Measurements from ENCODE around the gene STARD13. TPM values are rescaled to one million over a fixed set of nuclear protein-coding genes. Genes with fewer than 3 reads are reported as not detected.

Gene STARD13
- total RNA-seq, 1 donor from 2014 or later = 37.6 TPM

GRCh38 chr13:33172400-33172799 is 113.2 kb downstream of the STARD13 start:
- H3K4me3 Mint-ChIP-seq (ENCODE audit: unreplicated experiment) = peak overlapping the region; percentile 2
- no peaks in the 10 kb centered on the region for H3K36me3 Mint-ChIP-seq (ENCODE audit: low read depth)
- no peaks in the 10 kb centered on the region for H3K27me3 Mint-ChIP-seq (ENCODE audit: low read depth)
- no peak for DNase-seq (ENCODE audit: low spot score)
- H3K4me1 Mint-ChIP-seq (ENCODE audit: low read depth) = peaks cover 96% of the 10 kb centered on the region
- peak overlapping the region; percentile 97 for H3K27ac Mint-ChIP-seq (ENCODE audit: unreplicated experiment)
- H3K9me3 Mint-ChIP-seq (ENCODE audit: low read depth) = no peaks in the 10 kb centered on the region
- no peak for TF ChIP-seq CTCF (IDR thresholded peaks at IDR 0.05)

DNA sequence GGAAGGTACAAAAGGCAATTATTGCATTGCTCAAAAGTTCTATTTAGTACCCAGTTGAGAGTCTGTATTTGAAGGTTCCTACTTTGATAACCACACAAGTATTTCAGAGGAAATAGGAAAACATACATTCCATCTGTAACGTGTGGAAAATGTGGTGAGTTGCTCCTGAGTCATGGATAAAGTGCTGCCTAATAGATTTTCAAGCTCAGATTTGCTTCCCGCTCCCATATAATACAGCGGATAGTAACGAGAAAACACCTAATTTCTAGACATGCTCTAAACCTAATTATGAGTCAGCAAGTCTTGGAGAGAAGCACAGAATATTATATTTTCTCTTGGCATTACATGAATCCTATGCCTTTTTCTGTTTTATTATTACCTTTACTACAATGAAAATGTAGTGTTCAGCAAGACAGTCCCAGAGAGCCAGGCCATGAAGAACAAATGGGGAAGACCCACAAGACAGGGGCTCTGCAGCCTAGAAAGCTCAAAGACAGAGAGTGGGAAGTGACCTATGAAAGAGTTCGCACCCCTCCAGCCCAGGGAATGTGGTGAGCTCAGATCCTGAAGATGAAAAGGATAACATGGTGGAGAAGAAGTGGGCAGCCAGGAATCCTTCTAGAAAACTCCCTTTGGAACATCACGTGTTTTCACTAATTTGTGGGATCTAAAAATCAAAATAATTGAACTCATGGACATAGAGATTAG is 116.1 kb downstream of the STARD13 start:
- Mint-ChIP-seq H3K27ac (ENCODE audit: unreplicated experiment) (peak overlapping the region; percentile 98), H3K4me1 (ENCODE audit: low read depth) (peaks cover 80% of the 10 kb centered on the region), H3K4me3 (ENCODE audit: unreplicated experiment) (no peak overlapping the region), H3K9me3 (ENCODE audit: low read depth) (no peaks in the 10 kb centered on the region), H3K36me3 (ENCODE audit: low read depth) (peaks cover 15% of the 10 kb centered on the region), H3K27me3 (ENCODE audit: low read depth) (no peaks in the 10 kb centered on the region)
- no peak for DNase-seq (ENCODE audit: low spot score)
- no peak for TF ChIP-seq CTCF (IDR thresholded peaks at IDR 0.05)

DNA sequence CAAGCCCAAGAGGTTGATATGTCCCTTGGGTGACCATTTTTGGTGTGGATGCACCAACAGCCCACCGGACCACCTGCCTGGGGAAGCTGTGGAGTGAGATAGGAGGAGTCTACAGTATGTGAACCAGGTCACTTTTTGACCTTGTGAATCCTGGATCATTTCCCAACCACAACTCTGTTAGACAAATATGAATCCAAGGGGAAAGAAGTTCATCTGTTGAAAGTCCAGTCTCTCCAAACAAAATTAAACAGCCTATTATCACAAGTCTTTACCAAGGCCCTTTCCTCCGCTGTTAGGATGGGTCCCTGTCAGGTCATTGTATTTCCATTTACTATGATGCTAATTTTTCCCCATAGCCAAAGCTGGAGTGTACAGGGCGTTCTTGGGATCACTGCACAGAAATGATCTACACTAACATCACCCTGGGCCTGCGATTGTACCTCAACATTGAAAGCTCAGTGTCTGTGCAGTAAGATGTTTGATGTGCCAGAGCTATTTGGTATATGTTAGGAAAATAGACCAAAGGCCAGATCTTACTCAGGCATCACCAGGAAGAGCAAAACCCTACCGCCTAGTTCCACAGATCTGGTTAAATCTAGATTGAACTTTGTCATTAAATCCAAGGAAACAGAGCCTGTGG is 117.1 kb downstream of the STARD13 start:
- peaks cover 72% of the 10 kb centered on the region for H3K4me1 Mint-ChIP-seq (ENCODE audit: low read depth)
- no peaks in the 10 kb centered on the region for H3K27me3 Mint-ChIP-seq (ENCODE audit: low read depth)
- TF ChIP-seq CTCF (IDR thresholded peaks at IDR 0.05) = no peak
- no peak overlapping the region for H3K4me3 Mint-ChIP-seq (ENCODE audit: unreplicated experiment)
- DNase-seq (ENCODE audit: low spot score) = no peak
- H3K9me3 Mint-ChIP-seq (ENCODE audit: low read depth) = no peaks in the 10 kb centered on the region
- peaks cover 21% of the 10 kb centered on the region for H3K36me3 Mint-ChIP-seq (ENCODE audit: low read depth)
- peak overlapping the region; percentile 98 for H3K27ac Mint-ChIP-seq (ENCODE audit: unreplicated experiment)

GRCh38 chr13:33167491-33167890 is 118.1 kb downstream of the STARD13 start:
- H3K9me3 Mint-ChIP-seq (ENCODE audit: low read depth) = peaks cover 4% of the 10 kb centered on the region
- no peaks in the 10 kb centered on the region for H3K27me3 Mint-ChIP-seq (ENCODE audit: low read depth)
- DNase-seq (ENCODE audit: low spot score) = no peak
- no peak for TF ChIP-seq CTCF (IDR thresholded peaks at IDR 0.05)
- H3K36me3 Mint-ChIP-seq (ENCODE audit: low read depth) = peaks cover 29% of the 10 kb centered on the region
- peaks cover 64% of the 10 kb centered on the region for H3K4me1 Mint-ChIP-seq (ENCODE audit: low read depth)
- peak overlapping the region; percentile 98 for H3K27ac Mint-ChIP-seq (ENCODE audit: unreplicated experiment)
- no peak overlapping the region for H3K4me3 Mint-ChIP-seq (ENCODE audit: unreplicated experiment)

- H3K9me3 Mint-ChIP-seq (ENCODE audit: low read depth) = peaks cover 7% of the 10 kb centered on the region
- peaks cover 47% of the 10 kb centered on the region for H3K4me1 Mint-ChIP-seq (ENCODE audit: low read depth)
- peaks cover 37% of the 10 kb centered on the region for H3K36me3 Mint-ChIP-seq (ENCODE audit: low read depth)
- no peak for TF ChIP-seq CTCF (IDR thresholded peaks at IDR 0.05)
- no peak overlapping the region for H3K27ac Mint-ChIP-seq (ENCODE audit: unreplicated experiment)
- DNase-seq (ENCODE audit: low spot score) = no peak
- no peaks in the 10 kb centered on the region for H3K27me3 Mint-ChIP-seq (ENCODE audit: low read depth)
- no peak overlapping the region for H3K4me3 Mint-ChIP-seq (ENCODE audit: unreplicated experiment)
These were observed 119.8 kb downstream of the STARD13 start for GRCh38 chr13:33165787-33166186.

Measured in chondrocyte (in vitro differentiated cells).